Thyroid gland (tissue), 4 donors: ENCODE data around the gene KRT1.

ENCODE experiments used
- POLR2A ChIP-seq, 2 donors: fragments of 450-650 bp; IDR thresholded peaks; one replicate each; pipeline ENCODE4 v1.6.1; 2017; ENCODE audit warnings: antibody characterized with exemption in 2 of 2, mild to moderate bottlenecking in 2 of 2, moderate library complexity in 1 of 2
- TF ChIP-seq, protein P1 (sequence below), 6 experiments: fragments of 200-600 bp in 3 of 6; fragments of 450-650 bp in 3 of 6; sonication (generic) in 3 of 6; IDR thresholded peaks; one replicate each; pipeline ENCODE4 v1.5.1; 2016 to 2019; ENCODE audit warnings: antibody characterized with exemption in 6 of 6, mild to moderate bottlenecking in 2 of 6, inconsistent platforms in 1 of 6, moderate library complexity in 1 of 6

DNA sequence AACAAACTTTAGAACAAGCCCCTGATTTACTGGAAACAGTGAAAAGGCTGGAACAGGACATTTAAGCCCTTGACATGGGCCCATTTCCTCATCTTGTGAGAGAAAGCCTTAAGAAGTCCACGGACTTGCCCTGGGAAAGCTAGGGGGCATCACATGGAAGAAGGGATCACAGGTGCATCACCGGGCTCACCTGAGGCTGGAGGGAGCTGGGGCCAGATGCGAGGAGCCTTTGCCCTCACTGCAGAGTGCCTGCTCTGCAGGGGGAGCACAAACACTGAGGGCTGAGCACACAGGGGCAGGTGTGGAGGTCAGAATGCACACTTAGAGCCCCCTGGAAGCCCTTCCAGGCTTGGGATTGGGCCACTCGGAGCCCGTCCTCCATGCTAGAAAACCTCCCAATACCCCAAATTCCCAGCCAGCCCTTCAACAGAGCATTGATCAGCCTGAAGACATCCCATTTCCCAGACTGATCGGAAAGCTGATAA is 5.2 kb upstream of the KRT1 start:
- TF ChIP-seq, protein P1, sequence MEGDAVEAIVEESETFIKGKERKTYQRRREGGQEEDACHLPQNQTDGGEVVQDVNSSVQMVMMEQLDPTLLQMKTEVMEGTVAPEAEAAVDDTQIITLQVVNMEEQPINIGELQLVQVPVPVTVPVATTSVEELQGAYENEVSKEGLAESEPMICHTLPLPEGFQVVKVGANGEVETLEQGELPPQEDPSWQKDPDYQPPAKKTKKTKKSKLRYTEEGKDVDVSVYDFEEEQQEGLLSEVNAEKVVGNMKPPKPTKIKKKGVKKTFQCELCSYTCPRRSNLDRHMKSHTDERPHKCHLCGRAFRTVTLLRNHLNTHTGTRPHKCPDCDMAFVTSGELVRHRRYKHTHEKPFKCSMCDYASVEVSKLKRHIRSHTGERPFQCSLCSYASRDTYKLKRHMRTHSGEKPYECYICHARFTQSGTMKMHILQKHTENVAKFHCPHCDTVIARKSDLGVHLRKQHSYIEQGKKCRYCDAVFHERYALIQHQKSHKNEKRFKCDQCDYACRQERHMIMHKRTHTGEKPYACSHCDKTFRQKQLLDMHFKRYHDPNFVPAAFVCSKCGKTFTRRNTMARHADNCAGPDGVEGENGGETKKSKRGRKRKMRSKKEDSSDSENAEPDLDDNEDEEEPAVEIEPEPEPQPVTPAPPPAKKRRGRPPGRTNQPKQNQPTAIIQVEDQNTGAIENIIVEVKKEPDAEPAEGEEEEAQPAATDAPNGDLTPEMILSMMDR (IDR thresholded peaks at IDR 0.05), result no peak
- TF ChIP-seq POLR2A (IDR thresholded peaks at IDR 0.05), result no peak
